OCI-LY3 (cell line): Measurements from ENCODE around the gene ESRRB.

Experiments
- H2AFZ ChIP-seq: fragments of 200-600, 300-600 bp; shearing (Covaris generic); 2 replicates; pipeline ENCODE4 v1.6.0; 2014; ENCODE audit warnings: antibody characterized with exemption, low read depth, low read length
- H3K27ac ChIP-seq: fragments of 200-600, 300-600 bp; sonication (generic); 2 replicates; pipeline ENCODE4 v1.5.1; 2014; ENCODE audit warnings: mild to moderate bottlenecking, low read length, moderate library complexity, mixed read lengths
- H3K27me3 ChIP-seq: fragments of 200-600, 300-600 bp; sonication (generic); 2 replicates; pipeline ENCODE4 v1.6.1; 2014; ENCODE audit warnings: low read depth, low read length, mixed read lengths
- H3K36me3 ChIP-seq: fragments of 200-600, 300-600 bp; sonication (generic); replicated peaks from 2 replicates; pipeline ENCODE3; 2014; ENCODE audit warnings: low read depth, low read length, mixed read lengths
- H3K4me1 ChIP-seq: fragments of 300-600, 200-600 bp; sonication (generic); 2 replicates; pipeline ENCODE4 v1.6.1; 2014; ENCODE audit warnings: low read length, mixed read lengths
- H3K4me2 ChIP-seq: fragments of 200-600, 300-600 bp; sonication (generic); 2 replicates; pipeline ENCODE4 v1.6.1; 2014; ENCODE audit warnings: low read length, mixed read lengths
- H3K4me3 ChIP-seq: fragments of 300-600, 200-600 bp; sonication (generic); 2 replicates; pipeline ENCODE4 v1.5.1; 2014; ENCODE audit warnings: antibody characterized with exemption, mild to moderate bottlenecking, low read length, moderate library complexity
- H3K79me2 ChIP-seq: fragments of 300-600, 200-600 bp; shearing (Covaris generic); 2 replicates; pipeline ENCODE4 v1.6.1; 2014; ENCODE audit warnings: mild to moderate bottlenecking, low read length, mixed read lengths
- H3K9ac ChIP-seq: fragments of 300-600, 200-600 bp; shearing (Covaris generic); 2 replicates; pipeline ENCODE4 v1.6.0; 2014; ENCODE audit warnings: mild to moderate bottlenecking, low read length, moderate library complexity
- H3K9me3 ChIP-seq: fragments of 200-600, 300-600 bp; shearing (Covaris generic); 2 replicates; pipeline ENCODE4 v1.6.1; 2014; ENCODE audit warnings: low read length, mixed read lengths; ENCODE audit not compliant: insufficient read depth
- H4K20me1 ChIP-seq: fragments of 200-600, 300-600 bp; sonication (generic); 2 replicates; pipeline ENCODE4 v1.6.1; 2016; ENCODE audit warnings: low read length, mixed read lengths; ENCODE audit not compliant: insufficient read depth
- EZH2phosphoT487 ChIP-seq: fragments of 200-600 bp; shearing (Covaris generic); IDR thresholded peaks from 2 replicates; pipeline ENCODE4 v1.6.1; 2018; ENCODE audit warnings: antibody characterized with exemption, mixed run types, low read depth
- TF ChIP-seq, protein P1 (sequence below): fragments of 200-600, 300-600 bp; sonication (generic); IDR thresholded peaks from 2 replicates; pipeline ENCODE4 v1.5.1; 2014; ENCODE audit warnings: antibody characterized with exemption, low read length, low read depth

The ESRRB gene

DNA sequence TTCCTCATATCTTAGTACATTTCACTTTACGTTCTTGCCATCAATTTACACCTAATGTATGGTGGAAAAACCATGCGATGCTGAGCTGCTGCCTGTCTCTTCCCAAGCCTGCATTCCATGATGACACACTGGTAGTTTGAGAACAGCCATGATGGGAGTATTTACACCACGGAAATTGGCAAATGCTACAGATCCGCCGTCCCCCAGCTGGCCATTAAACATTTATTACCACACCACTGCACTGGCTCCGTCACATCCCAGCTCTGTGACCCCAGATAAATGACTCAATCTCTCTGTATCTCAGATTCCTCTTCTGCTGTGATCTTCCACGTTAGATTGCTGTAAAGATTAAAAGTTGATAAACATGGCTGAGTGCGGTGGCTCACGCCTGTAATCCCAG is 13.9 kb downstream of the ESRRB start:
- no peak for TF ChIP-seq EZH2phosphoT487
- TF ChIP-seq, protein P1, sequence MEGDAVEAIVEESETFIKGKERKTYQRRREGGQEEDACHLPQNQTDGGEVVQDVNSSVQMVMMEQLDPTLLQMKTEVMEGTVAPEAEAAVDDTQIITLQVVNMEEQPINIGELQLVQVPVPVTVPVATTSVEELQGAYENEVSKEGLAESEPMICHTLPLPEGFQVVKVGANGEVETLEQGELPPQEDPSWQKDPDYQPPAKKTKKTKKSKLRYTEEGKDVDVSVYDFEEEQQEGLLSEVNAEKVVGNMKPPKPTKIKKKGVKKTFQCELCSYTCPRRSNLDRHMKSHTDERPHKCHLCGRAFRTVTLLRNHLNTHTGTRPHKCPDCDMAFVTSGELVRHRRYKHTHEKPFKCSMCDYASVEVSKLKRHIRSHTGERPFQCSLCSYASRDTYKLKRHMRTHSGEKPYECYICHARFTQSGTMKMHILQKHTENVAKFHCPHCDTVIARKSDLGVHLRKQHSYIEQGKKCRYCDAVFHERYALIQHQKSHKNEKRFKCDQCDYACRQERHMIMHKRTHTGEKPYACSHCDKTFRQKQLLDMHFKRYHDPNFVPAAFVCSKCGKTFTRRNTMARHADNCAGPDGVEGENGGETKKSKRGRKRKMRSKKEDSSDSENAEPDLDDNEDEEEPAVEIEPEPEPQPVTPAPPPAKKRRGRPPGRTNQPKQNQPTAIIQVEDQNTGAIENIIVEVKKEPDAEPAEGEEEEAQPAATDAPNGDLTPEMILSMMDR, result no peak
- Histone ChIP-seq H3K9ac (no peak overlapping the region), H3K4me3 (no peak overlapping the region), H3K4me2 (no peak overlapping the region), H4K20me1 (no peaks in the 10 kb centered on the region), H3K27me3 (peaks cover 13% of the 10 kb centered on the region), H3K9me3 (no peaks in the 10 kb centered on the region), H2AFZ (no peak overlapping the region), H3K36me3 (no peaks in the 10 kb centered on the region), H3K27ac (no peak overlapping the region), H3K4me1 (peaks cover 3% of the 10 kb centered on the region; the same call in 1 of the 2 replicates), H3K79me2 (no peaks in the 10 kb centered on the region)

DNA sequence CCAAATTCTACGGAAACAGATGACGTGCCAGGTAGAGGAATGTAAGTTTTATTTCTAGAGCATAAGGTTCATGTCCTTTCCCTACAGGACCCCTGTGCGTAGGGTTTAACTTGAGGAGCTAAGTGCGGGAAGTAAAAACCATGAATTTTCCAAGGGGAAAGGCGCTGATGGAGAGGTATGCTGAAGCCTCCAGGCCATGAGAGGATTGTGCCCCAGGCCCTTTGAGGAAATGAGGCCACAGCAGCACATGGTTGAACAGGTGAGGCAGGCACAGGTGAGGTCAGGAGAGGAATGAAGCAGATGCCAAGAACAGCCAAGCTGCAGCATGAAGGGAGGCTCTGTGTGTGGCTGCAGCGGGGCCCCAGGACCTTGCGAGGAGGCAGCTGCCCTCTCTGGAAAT is 14.7 kb downstream of the ESRRB start:
- TF ChIP-seq, protein P1, result no peak
- no peak for TF ChIP-seq EZH2phosphoT487
- Histone ChIP-seq H3K4me1 (peaks cover 3% of the 10 kb centered on the region; the same call in 1 of the 2 replicates), H2AFZ (no peak overlapping the region), H3K27me3 (peaks cover 5% of the 10 kb centered on the region), H3K4me2 (no peak overlapping the region), H3K9ac (no peak overlapping the region), H3K36me3 (no peaks in the 10 kb centered on the region), H3K79me2 (no peaks in the 10 kb centered on the region), H3K4me3 (no peak overlapping the region), H3K27ac (no peak overlapping the region), H3K9me3 (no peaks in the 10 kb centered on the region), H4K20me1 (no peaks in the 10 kb centered on the region)

DNA sequence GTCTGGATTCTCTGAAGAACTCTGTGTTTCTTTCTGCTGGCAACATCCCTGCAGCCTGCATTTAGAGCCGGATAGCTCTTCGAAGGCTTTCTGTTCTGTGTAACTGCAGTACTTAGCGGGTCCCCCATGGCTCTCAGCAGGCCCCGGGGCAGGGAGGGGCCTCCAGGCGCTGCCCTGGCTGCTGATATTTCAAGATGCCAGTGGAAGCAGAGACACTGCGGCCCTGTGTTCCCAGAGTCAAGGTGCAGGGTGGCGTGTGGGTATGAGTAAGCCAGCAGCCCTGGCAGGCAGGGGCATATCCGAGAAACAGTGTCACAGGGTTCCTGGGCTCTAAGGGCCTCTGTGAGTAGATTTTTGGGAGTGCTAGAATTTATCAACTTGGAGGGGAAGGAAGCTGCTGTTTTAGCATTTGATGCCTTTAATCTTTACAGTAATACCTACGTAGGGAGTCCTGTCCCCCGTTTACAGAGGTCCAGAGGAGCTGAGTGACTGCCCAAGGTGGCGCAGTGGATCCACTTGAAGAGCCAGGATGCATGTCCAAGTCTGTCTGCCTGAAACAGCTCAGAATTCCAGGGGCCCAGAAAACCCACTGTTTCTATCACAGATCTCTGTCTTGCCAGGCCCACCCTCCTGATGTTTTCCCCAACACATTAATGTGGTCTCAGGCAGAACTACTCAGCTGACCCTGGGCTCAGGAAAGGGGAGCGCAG is 16.2 kb downstream of the ESRRB start:
- no peaks in the 10 kb centered on the region for H3K27me3 ChIP-seq
- no peak overlapping the region for H3K9ac ChIP-seq
- no peak overlapping the region for H3K27ac ChIP-seq
- no peaks in the 10 kb centered on the region for H4K20me1 ChIP-seq
- H3K36me3 ChIP-seq, result no peaks in the 10 kb centered on the region
- no peaks in the 10 kb centered on the region for H3K9me3 ChIP-seq
- H3K4me1 ChIP-seq, result no peaks in the 10 kb centered on the region
- H2AFZ ChIP-seq, result no peak overlapping the region
- H3K79me2 ChIP-seq, result no peaks in the 10 kb centered on the region
- TF ChIP-seq, protein P1, result no peak
- no peak for TF ChIP-seq EZH2phosphoT487
- no peak overlapping the region for H3K4me3 ChIP-seq
- H3K4me2 ChIP-seq, result no peak overlapping the region

DNA sequence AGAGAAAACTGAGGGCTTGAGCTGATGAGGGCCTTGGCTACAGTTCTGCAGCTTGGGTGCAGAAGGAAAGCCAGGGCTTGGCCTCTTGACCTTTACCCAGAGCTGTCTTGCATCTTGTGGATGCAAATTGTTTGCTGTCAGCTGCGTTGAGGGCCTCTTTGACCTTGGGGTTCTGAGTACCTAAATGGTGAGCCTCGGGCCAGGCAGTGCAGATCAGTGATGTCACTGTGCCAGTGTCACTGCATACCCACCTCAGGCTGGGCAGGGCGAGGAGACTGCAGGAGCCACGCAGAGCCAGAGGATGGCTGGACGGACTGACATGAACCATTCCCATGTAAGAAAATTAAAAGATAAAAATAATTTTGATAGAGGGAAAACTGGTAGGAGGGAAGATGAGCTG is 18.6 kb downstream of the ESRRB start:
- Histone ChIP-seq H3K27me3 (no peaks in the 10 kb centered on the region), H2AFZ (no peak overlapping the region), H3K79me2 (no peaks in the 10 kb centered on the region), H3K36me3 (no peaks in the 10 kb centered on the region), H4K20me1 (no peaks in the 10 kb centered on the region), H3K9ac (no peak overlapping the region), H3K4me2 (no peak overlapping the region), H3K9me3 (no peaks in the 10 kb centered on the region), H3K27ac (no peak overlapping the region), H3K4me1 (no peaks in the 10 kb centered on the region), H3K4me3 (no peak overlapping the region)
- TF ChIP-seq EZH2phosphoT487, result no peak
- TF ChIP-seq, protein P1, result no peak
